ENCODE measurements around the gene ZNF582. TPM values are rescaled to one million over a fixed set of nuclear protein-coding genes. Genes with fewer than 3 reads are reported as not detected.

Gene ZNF582
- 2.6 TPM for polyA plus RNA-seq (2012; ENCODE audit: insufficient read depth, insufficient read length, low read depth)

DNA sequence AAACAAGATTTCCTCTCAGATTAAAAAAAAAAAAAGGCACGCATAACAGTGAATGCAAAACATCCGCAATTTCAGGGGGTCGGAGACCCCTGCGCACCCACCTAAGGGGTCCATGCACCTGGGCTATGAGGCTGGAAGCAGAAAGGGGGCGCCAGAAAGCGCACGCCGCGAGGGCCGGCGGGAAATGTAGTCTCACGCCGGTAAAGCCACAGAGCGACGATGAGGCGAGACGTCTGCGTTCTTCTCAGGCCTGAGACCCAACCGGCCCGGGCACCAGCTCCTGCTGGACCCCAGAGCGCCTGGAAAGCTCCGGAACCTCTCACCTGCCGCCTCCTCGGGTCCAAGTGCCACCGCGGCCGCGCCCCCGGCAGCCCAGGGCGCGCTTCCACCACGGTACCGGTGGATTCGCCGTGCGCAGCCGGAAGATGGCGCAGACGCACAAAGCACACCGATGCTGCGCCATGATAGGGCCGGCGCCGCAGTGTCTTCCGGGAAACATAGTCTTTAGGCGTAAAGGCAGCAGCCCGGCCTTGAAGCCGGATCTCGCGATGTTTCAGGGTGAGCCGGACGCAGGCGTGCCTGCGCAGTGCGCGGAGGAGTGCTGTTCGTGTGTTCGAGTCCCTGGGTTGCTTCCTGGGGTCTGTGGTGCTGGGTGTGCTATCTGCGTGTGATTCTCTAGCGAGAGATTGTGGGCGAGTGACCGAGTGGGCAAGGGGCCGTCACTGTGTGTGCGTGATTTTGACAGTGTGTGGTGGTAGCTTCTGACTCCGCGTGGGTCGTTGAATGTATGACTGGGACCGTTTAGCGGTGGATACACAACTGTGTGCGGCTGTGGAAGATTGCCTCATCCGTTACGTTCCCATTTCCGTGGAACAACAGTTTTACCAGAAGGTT is at the start of gene ZNF582:
Gene ZNF582 (minus strand): TSS at position 416 of the 894 bp plus-strand sequence. CDS start 1,782 bp downstream, outside the sequence.
- no peaks in the 10 kb centered on the region for H3K4me1 ChIP-seq
- no peaks in the 10 kb centered on the region; the same call in 1 of the 2 replicates for H3K36me3 ChIP-seq
- TF ChIP-seq, protein P1, sequence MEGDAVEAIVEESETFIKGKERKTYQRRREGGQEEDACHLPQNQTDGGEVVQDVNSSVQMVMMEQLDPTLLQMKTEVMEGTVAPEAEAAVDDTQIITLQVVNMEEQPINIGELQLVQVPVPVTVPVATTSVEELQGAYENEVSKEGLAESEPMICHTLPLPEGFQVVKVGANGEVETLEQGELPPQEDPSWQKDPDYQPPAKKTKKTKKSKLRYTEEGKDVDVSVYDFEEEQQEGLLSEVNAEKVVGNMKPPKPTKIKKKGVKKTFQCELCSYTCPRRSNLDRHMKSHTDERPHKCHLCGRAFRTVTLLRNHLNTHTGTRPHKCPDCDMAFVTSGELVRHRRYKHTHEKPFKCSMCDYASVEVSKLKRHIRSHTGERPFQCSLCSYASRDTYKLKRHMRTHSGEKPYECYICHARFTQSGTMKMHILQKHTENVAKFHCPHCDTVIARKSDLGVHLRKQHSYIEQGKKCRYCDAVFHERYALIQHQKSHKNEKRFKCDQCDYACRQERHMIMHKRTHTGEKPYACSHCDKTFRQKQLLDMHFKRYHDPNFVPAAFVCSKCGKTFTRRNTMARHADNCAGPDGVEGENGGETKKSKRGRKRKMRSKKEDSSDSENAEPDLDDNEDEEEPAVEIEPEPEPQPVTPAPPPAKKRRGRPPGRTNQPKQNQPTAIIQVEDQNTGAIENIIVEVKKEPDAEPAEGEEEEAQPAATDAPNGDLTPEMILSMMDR (IDR thresholded peaks at IDR 0.05; ENCODE audit: low read depth, low read length), result peak; percentile 77
- peaks cover 2% of the 10 kb centered on the region for H3K9me3 ChIP-seq
- DNase-seq, result peak; percentile 97
- H3K4me3 ChIP-seq (ENCODE audit: low read depth, low read length), result peak within 1 kb of the TSS; percentile 79
- no peaks in the 10 kb centered on the region for H3K27me3 ChIP-seq

GRCh38 chr19:56441206-56441792 is 48.0 kb upstream of the ZNF582 start:
- H3K4me3 ChIP-seq (ENCODE audit: low read depth, low read length), result no peak overlapping the region
- H3K36me3 ChIP-seq, result peaks cover 15% of the 10 kb centered on the region
- no peaks in the 10 kb centered on the region for H3K4me1 ChIP-seq
- no peaks in the 10 kb centered on the region for H3K27me3 ChIP-seq
- TF ChIP-seq, protein P1 (IDR thresholded peaks at IDR 0.05; ENCODE audit: low read depth, low read length), result no peak
- H3K9me3 ChIP-seq, result peaks cover 9% of the 10 kb centered on the region
- no peak for DNase-seq

- DNase-seq, result no peak
- no peaks in the 10 kb centered on the region for H3K4me1 ChIP-seq
- TF ChIP-seq, protein P1 (IDR thresholded peaks at IDR 0.05; ENCODE audit: low read depth, low read length), result no peak
- no peaks in the 10 kb centered on the region for H3K27me3 ChIP-seq
- H3K4me3 ChIP-seq (ENCODE audit: low read depth, low read length), result no peak overlapping the region
- H3K36me3 ChIP-seq, result peaks cover 14% of the 10 kb centered on the region
- peaks cover 16% of the 10 kb centered on the region for H3K9me3 ChIP-seq
Measured at GRCh38 chr19:56423985-56424353, 30.6 kb upstream of the ZNF582 start.

- H3K27me3 ChIP-seq, result no peaks in the 10 kb centered on the region
- H3K9me3 ChIP-seq, result peaks cover 16% of the 10 kb centered on the region
- no peaks in the 10 kb centered on the region for H3K4me1 ChIP-seq
- no peak overlapping the region for H3K4me3 ChIP-seq (ENCODE audit: low read depth, low read length)
- TF ChIP-seq, protein P1 (IDR thresholded peaks at IDR 0.05; ENCODE audit: low read depth, low read length), result no peak
- H3K36me3 ChIP-seq, result peaks cover 14% of the 10 kb centered on the region
- no peak for DNase-seq
Measured at GRCh38 chr19:56423276-56423984, 30.1 kb upstream of the ZNF582 start.

DNA sequence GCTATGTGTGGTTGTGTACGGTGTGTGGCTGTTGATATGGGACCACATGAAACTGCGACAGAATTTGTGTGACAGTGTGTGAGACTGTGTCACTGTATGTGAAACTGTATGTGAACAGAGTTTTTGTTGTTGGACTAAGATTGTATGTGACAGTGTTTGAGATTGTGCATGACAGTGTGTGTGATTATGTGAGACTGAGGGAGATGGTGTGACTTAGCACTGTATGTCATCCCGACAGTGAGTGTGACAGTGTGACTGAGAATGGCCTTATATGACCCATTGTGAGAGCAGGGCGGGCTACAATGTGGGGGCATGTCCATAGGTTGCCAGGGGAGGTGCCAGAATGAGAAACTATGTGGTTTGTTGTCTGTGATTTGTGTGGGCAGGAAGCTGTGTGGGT is 11.7 kb upstream of the ZNF582 start:
- no peaks in the 10 kb centered on the region for H3K9me3 ChIP-seq
- H3K4me1 ChIP-seq, result no peaks in the 10 kb centered on the region
- TF ChIP-seq, protein P1 (IDR thresholded peaks at IDR 0.05; ENCODE audit: low read depth, low read length), result no peak
- no peaks in the 10 kb centered on the region for H3K27me3 ChIP-seq
- H3K4me3 ChIP-seq (ENCODE audit: low read depth, low read length), result peak overlapping the region; percentile 72
- no peak for DNase-seq
- H3K36me3 ChIP-seq, result peaks cover 20% of the 10 kb centered on the region
